HG02763 (cell line): ENCODE data around the gene SMCP.

Source experiments
- ATAC-seq: cut with Tn5 transposase; IDR thresholded peaks from one replicate; pipeline ENCODE4 v1.9.1; 2021; ENCODE audit warnings: mild to moderate bottlenecking, moderate library complexity; ENCODE audit not compliant: unreplicated experiment

SMCP gene, protein sequence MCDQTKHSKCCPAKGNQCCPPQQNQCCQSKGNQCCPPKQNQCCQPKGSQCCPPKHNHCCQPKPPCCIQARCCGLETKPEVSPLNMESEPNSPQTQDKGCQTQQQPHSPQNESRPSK

DNA sequence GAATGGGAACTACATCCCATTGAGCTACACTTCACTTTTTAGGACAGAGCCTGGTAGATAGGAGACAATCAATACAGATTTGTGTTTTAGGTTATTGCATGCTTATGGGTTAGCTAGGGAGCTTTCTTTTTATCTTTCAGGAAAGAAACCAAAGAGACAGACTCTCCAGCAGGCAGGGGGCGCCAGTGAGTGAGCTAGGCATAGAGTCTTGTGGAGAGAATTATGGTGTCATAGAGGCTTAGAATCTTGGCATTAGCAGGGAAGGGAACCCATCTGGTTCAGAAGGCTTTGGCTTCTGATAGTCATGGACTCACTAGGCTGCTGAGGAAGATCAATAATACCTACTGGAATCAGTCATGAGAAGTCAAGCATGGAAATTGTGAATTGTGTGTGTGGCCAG, at the start of gene SMCP:
Gene SMCP, plus strand, starts transcription at position 281 of the 400 bp plus-strand sequence. CDS start 6,101 bp downstream, outside the sequence.
- ATAC-seq: no peak

DNA sequence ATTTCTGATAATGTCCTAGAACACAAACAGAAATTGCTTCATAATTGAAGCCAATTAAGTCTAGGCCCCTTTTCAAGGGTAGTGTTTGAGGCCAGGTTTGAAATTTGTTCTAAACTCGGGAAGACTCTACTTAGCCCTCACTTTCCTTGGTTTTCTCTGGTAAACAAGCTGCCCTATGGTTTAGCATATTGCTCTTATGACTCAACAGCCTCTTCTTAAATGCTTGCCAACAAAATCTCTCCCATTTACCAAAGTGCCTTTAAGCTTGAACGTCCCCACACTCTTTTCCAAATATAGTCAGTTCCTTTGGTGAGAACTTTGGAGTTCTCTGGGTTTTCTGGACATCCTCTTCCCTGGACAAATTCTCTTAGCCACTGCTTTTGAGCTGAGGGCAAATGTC, 41.3 kb upstream of the SMCP start:
- ATAC-seq: no peak

DNA sequence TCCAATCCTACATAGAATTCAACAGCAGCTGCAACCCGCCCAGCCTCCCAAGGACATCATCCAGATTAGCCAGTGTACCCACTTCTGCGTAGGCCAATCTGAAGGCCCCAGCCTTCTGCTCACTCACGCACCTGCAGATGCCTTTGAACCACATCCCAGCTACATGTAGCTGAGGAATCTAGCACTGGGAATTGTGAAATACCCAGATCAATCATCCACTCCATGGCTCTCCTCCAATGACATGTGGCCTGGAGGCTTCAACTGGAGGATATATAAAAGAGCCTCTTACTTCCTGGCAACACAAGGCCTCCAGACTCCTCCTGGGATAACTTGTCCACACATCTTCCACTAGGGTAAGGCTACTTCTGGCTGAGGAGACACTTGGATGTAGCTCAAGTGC, 35.6 kb upstream of the SMCP start, which contains the start of gene LCE6A:
Gene LCE6A, plus strand, starts transcription at position 301 of the 400 bp plus-strand sequence. CDS start 665 bp downstream, outside the sequence.
- ATAC-seq: no peak

DNA sequence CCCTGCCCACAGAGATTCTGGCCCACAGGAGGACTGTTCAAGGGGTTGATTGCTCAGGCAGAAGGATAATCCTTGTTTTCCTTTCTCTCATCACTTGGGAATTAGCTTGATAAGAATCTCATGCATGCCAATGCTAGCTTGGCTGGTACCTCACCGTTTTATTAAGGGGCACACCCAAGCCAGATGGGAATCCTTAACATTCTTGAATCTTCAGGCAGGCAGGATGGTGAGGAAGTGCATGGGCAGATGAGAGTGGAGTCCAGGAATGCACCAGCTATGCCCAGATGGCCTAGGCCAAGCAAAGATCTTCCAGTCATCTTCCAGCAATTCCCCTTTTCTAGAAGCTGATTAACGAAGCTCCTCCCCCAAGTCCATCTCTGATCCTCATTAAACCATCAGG, 22.5 kb upstream of the SMCP start:
- no peak for ATAC-seq

DNA sequence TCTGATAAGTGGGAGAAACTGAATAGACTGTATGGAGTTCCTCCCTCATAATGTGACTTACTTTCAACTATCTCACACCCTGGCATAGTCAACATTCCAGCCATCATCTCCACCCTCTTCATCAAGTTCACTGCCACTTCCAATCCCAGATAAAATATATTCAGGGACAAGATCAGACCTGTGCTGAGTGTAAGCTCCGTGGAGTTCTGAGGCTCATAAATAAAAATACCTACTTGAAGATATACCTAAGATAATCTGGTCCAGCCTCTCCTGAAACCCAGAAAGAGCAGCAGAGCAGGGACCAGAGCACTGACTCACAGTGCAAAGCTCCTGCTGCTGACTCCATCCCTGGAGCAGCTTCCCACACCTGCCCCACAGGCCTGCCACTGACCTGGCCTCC, 20.1 kb upstream of the SMCP start:
- no peak for ATAC-seq

DNA sequence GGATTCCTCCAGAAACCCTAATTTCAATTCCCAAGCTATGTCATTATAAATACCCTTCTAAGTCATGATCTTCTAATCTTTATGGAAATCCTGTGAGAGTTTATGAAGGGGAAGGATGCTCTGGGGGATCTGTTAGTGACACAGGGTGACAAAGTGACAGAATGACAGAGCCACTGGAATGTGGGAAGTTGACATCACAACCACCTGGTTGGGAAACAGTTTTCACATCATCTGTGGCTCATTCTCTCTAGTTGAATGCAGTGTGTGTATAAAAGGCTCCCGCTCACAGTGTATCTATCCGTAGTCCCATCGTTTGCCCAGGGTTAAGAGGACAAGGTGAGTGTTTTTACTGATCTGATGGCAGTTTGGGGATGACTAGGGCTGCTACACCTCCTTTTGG, 18.4 kb upstream of the SMCP start, which contains the start of gene LCE7A:
Gene LCE7A, plus strand, starts transcription at position 301 of the 400 bp plus-strand sequence. CDS start 702 bp downstream, outside the sequence.
- ATAC-seq: no peak

DNA sequence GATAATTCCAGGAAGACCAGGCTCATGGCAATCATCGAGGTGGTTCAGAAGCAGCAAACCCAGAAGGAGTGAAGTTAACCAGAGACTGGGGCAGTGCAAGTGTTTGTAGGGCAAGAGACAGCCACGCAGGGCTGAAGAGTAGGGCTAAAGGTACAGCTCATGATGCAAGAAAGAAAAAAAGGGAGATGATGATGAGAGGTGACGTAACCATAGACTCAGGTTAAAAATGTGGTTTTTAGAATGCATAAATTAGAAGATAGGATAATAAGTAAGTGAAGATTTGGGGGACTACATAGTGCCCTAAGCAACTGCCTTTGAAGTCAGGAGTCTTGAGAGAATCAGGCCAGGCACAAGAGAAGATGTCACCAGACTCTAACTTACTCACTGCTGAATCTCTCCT, 18.0 kb upstream of the SMCP start:
- no peak for ATAC-seq

DNA sequence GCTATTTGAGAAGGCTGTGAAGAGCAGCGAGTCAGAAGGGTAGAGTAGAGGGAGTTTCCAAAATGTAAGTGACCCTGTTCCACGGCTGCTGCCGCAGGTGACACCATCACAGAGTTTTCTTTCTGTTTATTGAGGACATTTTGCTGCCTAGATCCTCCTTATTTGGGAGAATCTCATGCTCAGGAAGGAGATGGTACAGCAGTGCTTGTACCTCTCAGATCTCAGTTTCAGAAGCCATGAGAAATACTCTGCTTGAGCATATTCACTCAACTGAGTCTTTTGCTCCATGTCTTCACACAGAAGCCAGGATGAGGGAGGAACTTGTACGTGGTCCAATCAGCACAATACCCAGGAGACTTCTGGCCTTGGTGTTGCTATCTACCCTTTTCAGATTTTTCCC, 16.7 kb upstream of the SMCP start:
- no peak for ATAC-seq

DNA sequence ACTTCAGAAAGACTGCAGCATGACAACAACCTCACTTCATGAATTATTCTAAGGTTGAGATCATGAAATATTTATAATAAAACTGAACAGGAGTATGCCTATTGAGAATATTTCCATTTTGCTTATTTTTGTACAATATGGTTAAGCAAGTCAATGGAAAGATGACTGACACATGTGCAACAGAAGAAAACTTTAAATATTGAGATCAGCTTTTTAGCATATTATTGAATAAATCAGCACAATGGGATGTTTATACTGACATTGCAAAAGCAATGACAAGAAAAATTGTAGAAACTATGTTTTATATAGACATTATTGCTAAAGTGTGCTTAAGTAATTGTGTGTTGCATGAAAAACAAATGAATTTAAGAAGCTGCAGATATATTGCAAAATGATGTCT, 13.7 kb upstream of the SMCP start:
- no peak for ATAC-seq

DNA sequence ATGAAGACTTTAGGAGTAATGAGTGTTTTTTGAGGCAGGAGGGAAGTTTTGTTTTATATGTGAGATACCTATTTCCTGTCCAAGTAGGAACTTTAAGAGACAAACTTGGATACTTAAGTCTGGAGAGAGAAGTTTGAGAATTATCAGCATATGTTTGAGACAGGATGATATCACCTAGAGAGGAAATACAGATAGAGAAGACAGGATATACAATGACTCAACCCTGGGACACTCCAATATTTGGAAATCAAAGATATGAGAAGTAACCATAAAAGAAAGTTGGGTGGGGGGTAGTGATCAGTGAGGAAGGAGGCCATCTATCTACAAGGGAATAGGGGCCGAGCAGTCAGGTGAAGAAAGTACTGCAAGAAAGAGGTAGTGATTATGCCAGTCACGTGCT, 11.8 kb upstream of the SMCP start:
- ATAC-seq: no peak

DNA sequence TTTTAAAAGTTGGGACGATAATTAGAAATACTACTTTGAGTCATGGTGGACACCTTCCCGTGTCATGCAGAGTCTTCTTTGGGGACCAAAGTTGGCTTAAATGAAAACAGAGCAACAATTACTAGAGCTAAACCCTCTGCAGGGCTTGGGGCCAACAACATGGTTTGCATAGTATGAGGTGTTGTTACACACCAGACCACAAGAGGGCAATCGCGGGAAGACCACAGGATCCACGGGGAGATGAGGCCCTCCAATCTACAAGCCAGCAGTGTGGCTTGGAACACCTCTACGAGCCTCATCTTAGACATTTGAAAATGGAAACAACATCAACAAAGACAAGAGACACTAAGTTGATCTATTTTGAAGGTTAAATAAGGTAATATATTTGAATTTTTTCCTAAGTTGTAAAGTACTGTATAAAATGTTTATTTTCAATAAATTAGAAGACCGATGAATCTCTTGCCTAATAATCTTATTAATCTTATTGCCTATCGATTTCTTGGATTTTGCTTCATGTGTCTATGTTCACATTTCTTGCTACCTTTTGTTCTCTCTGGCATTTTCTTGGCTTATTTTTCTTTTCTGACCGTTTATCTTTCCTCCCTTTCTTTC, 8.2 kb upstream of the SMCP start:
- ATAC-seq: no peak

DNA sequence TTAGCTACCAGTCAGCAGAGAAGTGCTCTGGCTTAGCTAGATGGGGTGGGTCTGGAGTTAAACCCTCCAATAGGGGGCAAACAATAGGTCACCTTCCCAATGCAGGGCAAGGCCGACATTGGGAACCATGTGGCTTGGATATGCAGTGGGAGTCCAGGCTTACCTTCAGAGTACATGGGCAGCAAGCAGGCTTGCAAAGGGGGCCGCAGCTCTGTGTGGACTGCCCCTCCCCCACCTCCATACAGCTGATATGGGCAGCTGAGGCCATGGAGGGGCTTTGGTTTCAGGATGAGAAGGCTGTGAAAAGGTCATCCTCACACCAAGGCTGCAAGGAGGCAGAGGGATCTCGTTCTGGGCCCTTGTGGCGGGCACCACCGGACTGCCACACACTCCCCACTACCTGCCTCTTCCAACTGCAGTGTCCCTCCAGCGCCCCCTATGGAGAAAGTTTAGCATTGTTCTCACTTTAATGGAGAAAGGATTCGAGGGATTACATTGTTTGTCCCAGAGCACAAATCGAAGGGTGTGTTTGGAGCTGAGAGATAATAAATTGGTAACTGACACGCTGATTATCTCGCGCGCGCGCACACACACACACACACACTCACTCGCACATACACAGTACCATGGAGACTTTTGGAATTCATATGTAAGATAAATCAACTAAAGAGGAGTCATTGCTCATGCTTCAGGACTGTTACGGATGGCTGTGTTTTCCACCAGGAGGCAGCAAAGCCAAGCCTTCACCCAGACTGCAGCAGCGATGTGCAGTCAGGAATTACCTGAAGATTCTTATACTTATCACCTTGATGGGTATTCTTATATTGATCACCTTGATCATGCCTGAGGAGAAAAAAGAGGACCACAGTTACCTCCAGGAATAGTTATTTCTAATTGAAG, 7.0 kb upstream of the SMCP start:
- ATAC-seq: no peak

DNA sequence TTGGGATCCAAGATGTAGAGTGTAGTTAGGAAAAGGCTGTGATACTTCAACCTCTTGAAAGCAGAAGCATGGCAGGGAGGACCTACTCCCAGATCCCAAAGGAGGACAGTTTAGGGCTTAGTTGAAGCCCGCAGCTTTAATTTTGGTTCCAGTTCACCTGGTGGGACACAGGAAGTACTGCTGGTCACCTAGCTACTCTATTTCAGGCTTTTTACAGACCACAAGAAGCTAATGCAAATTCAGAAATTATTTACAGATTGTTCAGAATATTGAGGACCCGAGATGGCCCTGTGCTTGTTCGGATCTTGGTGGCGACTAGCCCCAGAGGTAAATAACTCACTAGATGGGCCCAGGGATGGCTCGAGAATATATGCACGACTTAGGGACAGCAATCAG, 6.4 kb upstream of the SMCP start:
- no peak for ATAC-seq

DNA sequence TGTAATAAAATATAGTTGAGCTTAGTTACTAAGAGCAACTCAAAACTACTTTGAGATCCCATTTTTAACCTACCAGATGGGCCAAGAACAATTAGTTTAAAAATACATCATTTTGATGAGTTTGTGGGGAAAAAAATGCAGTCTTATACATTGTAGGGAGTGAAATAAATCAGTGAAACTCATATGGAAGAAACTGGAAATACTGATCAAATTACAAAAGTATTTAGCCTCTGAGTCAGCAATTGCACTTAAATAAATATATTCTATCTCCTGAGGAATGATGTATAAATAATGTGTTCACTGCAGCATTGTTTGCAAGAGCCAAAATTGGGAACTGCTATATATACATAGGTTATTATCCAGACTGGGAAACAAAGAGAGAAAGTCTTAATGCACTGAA, 4.6 kb upstream of the SMCP start:
- ATAC-seq: no peak

DNA sequence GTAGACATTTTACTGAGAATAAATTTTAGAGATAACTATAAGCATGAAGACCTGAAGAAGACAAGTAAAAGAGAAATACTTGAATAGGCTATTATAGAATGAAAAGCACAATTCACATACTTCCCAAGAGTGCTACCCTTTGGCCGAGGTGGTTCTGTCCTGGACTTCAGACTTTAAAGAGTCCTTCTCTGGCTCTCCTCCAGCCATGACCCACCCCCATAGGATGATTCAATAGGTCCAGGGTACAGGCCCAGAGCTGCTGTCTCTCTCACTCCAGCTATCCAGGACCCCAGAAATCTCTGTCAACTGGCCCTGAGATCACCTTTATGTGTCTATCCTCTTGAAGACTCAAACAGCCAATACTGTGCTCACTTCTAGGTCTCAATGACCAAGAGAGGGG, 1.3 kb upstream of the SMCP start:
- ATAC-seq: no peak

DNA sequence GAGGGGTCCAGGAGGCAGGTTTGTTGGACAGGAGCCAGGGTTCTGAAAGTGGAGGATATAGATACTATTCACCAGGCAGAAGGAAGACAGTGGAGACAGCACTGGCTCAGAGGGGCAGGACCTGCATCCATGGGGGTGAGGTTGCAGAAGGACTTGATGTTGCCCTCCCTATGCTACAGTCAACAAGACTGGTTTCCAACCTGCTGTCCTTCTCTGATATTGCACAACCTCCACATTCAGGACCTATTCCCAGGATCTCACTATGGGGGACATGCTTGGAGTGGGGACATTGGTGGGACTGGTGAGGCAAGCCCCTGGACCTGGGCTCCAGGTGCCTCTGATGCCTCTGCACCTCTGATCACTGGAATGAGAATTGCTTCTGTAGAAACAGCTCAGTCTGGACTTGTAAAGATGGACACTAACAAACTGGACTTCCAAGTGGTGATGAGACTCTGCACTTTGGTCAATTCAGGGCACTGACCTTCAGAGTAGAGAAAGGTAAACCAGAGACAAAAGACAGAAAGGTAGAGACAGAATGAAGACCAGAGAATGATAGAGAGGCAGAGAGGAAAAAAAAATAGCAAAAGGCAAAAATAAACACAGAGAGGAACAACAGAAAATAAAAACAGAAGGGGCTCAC, 1.6 kb downstream of the SMCP start:
- ATAC-seq: no peak

DNA sequence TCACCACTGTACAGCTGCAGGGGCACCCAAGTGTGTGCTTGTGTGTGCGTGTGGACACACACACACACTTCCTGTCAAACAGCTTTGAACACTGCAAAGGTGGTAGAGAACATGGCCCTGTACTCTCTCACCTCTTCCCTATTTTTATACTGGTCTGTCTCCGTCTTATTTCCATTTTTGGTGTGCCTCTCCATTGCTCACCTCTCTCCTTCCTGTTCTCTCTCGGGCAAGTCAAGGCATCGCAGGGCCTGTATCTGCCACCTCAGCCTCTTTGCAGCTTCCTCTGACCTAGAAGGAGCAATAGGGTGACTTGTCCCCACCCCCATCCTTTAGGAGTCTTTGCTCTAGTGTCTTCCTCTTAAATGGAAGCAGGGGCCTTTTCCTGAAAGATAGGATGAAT, 2.2 kb downstream of the SMCP start:
- ATAC-seq: no peak

DNA sequence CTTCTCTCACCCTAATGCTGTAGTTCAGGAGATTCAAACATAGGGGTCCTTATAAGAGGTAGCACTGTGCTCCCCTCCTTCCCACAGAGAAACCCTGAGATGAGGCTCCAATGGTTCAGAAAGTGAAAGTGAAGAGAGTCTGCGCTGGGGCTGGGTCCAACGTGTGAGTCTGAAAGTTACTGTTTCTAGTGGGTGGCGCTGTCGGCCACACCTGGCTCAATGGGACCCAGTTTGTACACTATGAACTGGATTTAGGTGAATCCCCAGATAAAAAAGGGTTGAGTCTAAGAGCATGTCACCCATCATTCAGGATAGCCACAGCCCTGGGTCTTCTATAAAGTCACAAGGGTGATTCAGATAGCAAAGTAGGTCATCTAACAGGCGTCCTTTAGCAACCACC, 2.8 kb downstream of the SMCP start:
- ATAC-seq: no peak

DNA sequence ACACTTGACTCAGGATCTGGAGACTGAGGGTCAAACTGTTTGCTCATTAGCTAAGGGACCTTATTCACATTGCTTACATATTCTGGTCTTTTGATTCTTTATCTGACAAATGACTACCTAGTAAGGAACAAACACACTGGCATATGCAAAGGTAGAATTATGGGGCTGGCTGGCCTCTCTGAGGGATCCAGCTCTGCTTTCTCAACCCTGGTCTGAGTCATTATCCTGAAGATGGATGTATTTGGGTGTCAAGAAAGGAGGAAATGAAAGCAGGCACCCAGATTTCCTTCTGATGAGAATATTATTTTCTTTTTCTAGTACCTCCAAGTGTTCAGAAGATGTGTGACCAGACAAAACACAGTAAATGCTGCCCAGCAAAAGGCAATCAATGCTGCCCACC, 6.0 kb downstream of the SMCP start:
- no peak for ATAC-seq

DNA sequence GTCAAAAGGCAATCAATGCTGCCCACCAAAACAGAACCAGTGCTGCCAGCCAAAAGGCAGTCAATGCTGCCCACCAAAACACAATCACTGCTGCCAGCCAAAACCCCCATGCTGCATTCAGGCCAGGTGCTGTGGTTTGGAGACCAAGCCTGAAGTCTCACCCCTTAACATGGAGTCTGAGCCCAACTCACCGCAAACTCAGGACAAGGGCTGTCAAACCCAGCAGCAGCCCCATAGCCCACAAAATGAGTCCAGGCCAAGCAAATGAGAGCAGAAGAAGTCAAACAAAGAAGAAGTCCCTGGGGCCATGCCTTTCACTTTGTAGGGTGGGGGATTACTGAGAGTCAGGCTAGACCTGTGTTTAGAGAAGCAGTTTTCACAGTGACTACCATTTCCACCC, 6.4 kb downstream of the SMCP start:
- ATAC-seq: no peak

DNA sequence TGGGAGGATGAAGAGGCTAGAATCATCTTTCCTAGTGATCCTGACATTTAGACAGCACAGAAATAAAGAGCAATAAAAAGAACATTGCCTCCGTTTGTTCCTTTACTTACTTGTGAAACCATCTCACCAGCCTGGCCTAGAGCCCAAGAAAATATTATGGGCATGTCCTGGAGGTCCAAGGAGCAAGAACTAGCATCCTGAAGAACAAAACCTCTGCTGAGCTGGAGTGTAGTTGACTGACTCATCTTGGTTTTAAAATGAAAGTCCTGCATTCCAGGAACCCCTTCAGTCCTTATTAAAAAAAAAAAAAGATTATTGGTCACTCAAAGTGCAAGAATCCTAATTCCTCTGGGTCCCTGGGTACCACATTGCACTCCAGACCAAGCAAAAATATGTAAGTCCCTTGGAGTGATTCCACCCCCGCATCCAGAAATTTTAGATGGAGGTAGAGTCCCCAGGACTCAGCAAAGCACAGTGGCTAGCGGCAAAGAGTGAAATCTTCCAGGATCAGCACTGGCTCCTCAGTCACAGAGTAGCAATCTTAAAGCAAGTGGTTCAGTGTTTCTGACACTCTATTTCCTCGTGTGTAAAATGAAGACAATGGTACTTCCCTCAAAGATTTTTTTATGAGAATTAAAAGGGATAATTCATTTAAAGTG, 7.0 kb downstream of the SMCP start:
- ATAC-seq: no peak
